ENCODE results near the gene MACROD2. TPM values are rescaled to one million over a fixed set of nuclear protein-coding genes. Genes with fewer than 3 reads are reported as not detected.

The MACROD2 gene
- total RNA-seq, 1 experiment from 2014 or later = 1.4 TPM

- Histone ChIP-seq H3K27me3 (replicated peaks; ENCODE audit: insufficient read depth, low read depth, low read length, poor library complexity) (no peaks in the 10 kb centered on the region), H3K4me1 (ENCODE audit: insufficient read depth, low read length, poor library complexity, severe bottlenecking) (no peaks in the 10 kb centered on the region), H3K36me3 (ENCODE audit: insufficient read depth, low read length, poor library complexity, severe bottlenecking) (no peaks in the 10 kb centered on the region), H3K27ac (ENCODE audit: low read depth, low read length, poor library complexity, severe bottlenecking) (no peak overlapping the region), H3K4me3 (ENCODE audit: low read depth, low read length, poor library complexity, severe bottlenecking) (no peak overlapping the region), H3K9me3 (ENCODE audit: low read depth, low read length, poor library complexity, severe bottlenecking) (no peaks in the 10 kb centered on the region)
- TF ChIP-seq CTCF (conservative IDR thresholded peaks at IDR 0.05; ENCODE audit: low read depth, low read length) = no peak
- TF ChIP-seq EZH2 (IDR thresholded peaks at IDR 0.05; ENCODE audit: borderline replicate concordance, low read depth, low read length, poor library complexity, severe bottlenecking) = no peak
- intact Hi-C loops (cut with micrococcal nuclease; ENCODE audit: unreplicated experiment) = no loop called here
- DNase-seq (ENCODE audit: low spot score) = no peak
- ChIA-PET CTCF (no interaction called here), POLR2A (ENCODE audit: low non-redundant PET) (no interaction called here)
- BruUV-seq (replicated peaks) = no TSS peak
Measured at GRCh38 chr20:15655295-15655874, 1660.1 kb downstream of the MACROD2 start.

GRCh38 chr20:15656124-15656523 lies 1660.8 kb downstream of the MACROD2 start:
- H3K4me3 ChIP-seq (ENCODE audit: low read depth, low read length, poor library complexity, severe bottlenecking) = no peak overlapping the region
- no TSS peak for BruUV-seq (replicated peaks)
- intact Hi-C loops (cut with micrococcal nuclease; ENCODE audit: unreplicated experiment) = no loop called here
- ChIA-PET CTCF (no interaction called here), POLR2A (ENCODE audit: low non-redundant PET) (no interaction called here)
- no peaks in the 10 kb centered on the region for H3K27me3 ChIP-seq (replicated peaks; ENCODE audit: insufficient read depth, low read depth, low read length, poor library complexity)
- TF ChIP-seq CTCF (conservative IDR thresholded peaks at IDR 0.05; ENCODE audit: low read depth, low read length) = no peak
- TF ChIP-seq EZH2 (IDR thresholded peaks at IDR 0.05; ENCODE audit: borderline replicate concordance, low read depth, low read length, poor library complexity, severe bottlenecking) = no peak
- no peaks in the 10 kb centered on the region for H3K36me3 ChIP-seq (ENCODE audit: insufficient read depth, low read length, poor library complexity, severe bottlenecking)
- no peak overlapping the region for H3K27ac ChIP-seq (ENCODE audit: low read depth, low read length, poor library complexity, severe bottlenecking)
- H3K9me3 ChIP-seq (ENCODE audit: low read depth, low read length, poor library complexity, severe bottlenecking) = no peaks in the 10 kb centered on the region
- no peaks in the 10 kb centered on the region for H3K4me1 ChIP-seq (ENCODE audit: insufficient read depth, low read length, poor library complexity, severe bottlenecking)
- no peak for DNase-seq (ENCODE audit: low spot score)

GRCh38 chr20:15658295-15658694 lies 1663.0 kb downstream of the MACROD2 start:
- TF ChIP-seq CTCF (conservative IDR thresholded peaks at IDR 0.05; ENCODE audit: low read depth, low read length) (no peak), EZH2 (IDR thresholded peaks at IDR 0.05; ENCODE audit: borderline replicate concordance, low read depth, low read length, poor library complexity, severe bottlenecking) (no peak)
- H3K4me3 ChIP-seq (ENCODE audit: low read depth, low read length, poor library complexity, severe bottlenecking) = no peak overlapping the region
- H3K9me3 ChIP-seq (ENCODE audit: low read depth, low read length, poor library complexity, severe bottlenecking) = no peaks in the 10 kb centered on the region
- no peak for DNase-seq (ENCODE audit: low spot score)
- H3K27ac ChIP-seq (ENCODE audit: low read depth, low read length, poor library complexity, severe bottlenecking) = no peak overlapping the region
- intact Hi-C loops (cut with micrococcal nuclease; ENCODE audit: unreplicated experiment) = no loop called here
- BruUV-seq (replicated peaks) = no TSS peak
- no peaks in the 10 kb centered on the region for H3K4me1 ChIP-seq (ENCODE audit: insufficient read depth, low read length, poor library complexity, severe bottlenecking)
- POLR2A ChIA-PET (ENCODE audit: low non-redundant PET) = no interaction called here
- CTCF ChIA-PET = no interaction called here
- H3K36me3 ChIP-seq (ENCODE audit: insufficient read depth, low read length, poor library complexity, severe bottlenecking) = no peaks in the 10 kb centered on the region
- no peaks in the 10 kb centered on the region for H3K27me3 ChIP-seq (replicated peaks; ENCODE audit: insufficient read depth, low read depth, low read length, poor library complexity)
